Measurements from ENCODE around the gene DAPL1.

Gene DAPL1

GRCh38 chr2:158777077-158777476 is 18.0 kb upstream of the DAPL1 start:
- DNase-seq (ENCODE audit: low spot score), result no peak

DNA sequence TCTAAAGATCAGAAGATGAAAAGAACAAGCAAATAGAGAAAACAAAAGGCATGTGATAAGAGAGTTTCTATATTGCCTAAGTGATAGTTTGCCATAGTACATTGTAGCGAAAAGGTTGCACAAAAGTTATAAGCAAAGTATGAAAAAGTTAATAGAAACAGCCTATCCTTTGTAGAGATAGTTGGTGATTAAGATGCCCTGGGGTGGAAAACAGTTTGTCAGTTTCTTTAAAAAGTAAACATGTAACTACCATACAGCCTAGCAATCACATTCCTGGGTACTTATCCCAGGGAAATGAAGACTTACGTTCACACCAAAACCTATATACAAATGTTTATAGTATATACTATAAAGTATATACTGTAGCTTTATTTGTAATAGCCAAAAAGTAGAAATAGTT is 16.9 kb upstream of the DAPL1 start:
- no peak for DNase-seq (ENCODE audit: low spot score)

- DNase-seq (ENCODE audit: low spot score), result no peak
These were observed 15.5 kb upstream of the DAPL1 start for GRCh38 chr2:158779621-158780020.

- no peak for DNase-seq (ENCODE audit: low spot score)
These were observed 13.7 kb upstream of the DAPL1 start for GRCh38 chr2:158781353-158781961.

GRCh38 chr2:158782136-158782535 is 13.0 kb upstream of the DAPL1 start:
- no peak for DNase-seq (ENCODE audit: low spot score)

GRCh38 chr2:158782616-158783015 is 12.5 kb upstream of the DAPL1 start:
- no peak for DNase-seq (ENCODE audit: low spot score)

DNA sequence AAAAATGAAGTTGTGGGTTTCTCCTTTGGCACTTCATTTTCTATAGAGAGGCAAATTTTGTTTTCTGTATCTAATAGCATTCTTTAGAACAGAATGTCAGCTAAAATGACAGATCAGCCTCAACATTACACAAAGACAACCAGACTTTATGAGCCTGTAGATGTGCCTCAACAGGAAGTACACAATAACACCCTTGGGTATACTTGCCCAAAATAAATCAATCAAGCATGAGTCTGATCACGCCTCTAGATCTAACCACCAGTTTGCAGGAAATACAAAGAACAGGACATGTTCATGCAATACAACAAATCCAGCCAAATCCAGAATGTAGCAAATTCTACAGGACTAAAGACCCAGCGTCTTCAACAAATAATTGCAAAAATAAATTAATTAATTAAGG is 11.2 kb upstream of the DAPL1 start:
- no peak for DNase-seq (ENCODE audit: low spot score)

DNA sequence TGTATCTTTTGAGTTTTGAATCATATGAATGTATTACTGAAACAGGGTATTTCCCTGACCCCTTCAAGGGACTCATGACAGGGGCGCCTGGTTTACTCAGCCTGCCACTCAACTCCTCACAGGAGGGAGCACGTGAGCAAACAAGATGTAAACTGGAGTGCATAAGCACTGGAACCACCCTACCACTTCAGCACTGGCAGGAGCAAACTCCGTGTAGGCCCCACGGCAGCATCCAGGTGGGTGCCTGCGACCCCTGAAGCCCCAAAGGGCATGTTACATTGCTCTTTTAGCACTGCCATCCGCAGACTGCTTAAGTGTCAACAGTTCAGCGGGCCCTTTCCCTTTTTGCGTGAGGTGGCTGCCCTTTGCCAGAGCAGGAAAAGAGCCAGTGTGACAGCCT is 8.2 kb upstream of the DAPL1 start:
- DNase-seq (ENCODE audit: low spot score), result no peak

GRCh38 chr2:158788951-158789350 is 6.2 kb upstream of the DAPL1 start:
- no peak for DNase-seq (ENCODE audit: low spot score)

GRCh38 chr2:158796652-158797051 is 1.5 kb downstream of the DAPL1 start:
- no peak for DNase-seq (ENCODE audit: low spot score)

DNA sequence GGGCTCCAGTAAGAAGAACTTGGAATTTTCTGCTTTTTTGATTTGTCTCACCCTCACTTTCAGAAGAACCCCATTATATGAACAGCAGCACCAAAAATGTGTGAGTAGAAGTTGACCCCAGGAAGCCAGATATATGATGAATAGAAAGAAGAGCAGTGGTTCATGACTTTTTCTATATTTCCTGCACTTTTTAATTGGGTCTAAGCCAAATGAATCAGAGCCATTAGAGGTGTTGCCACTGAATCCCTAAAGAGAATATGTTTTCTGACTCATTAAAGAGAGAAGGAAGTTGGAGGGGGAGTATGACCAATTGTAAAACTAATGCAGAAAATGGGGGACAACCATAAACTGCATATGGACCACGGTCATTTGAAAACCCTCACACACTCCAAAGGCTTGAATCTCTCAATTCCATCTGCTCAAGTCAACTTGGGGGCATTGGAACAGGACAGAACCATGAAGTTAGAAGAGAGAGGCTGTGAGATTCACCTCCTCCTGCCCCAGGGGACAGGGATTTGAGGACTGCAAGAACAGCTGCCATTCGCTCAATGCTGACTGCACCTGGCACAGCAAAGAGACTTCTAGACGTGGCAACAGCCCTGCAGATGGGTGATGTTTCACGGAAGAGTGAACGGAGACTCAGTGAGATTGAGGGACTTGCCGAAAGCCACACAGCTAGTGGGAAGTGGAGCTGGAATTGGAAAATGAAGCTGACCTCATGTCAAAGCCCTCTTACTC is 3.0 kb downstream of the DAPL1 start:
- DNase-seq (ENCODE audit: low spot score), result no peak

DNA sequence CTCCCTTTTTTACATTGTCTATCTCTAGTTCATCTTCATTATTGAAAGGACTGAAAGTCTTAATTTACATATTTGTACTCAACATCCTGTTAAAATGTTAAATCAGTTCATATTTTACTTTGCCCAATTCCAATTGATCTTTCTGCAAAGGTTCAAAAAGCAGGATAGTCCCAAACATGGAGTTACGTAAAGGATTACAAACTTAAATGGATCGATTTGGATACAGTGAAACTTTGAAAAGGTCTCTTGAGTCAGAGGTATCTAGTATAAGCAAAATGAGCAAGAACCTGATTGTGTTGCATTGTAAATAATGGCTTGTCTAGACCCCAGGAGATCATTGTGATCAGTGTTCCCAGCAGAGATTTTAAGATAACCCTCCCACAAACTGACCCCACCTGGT is 4.1 kb downstream of the DAPL1 start:
- no peak for DNase-seq (ENCODE audit: low spot score)

GRCh38 chr2:158803506-158803905 is 8.4 kb downstream of the DAPL1 start:
- DNase-seq (ENCODE audit: low spot score), result no peak

GRCh38 chr2:158805255-158805654 is 10.1 kb downstream of the DAPL1 start:
- no peak for DNase-seq (ENCODE audit: low spot score)

GRCh38 chr2:158805936-158806335 is 10.8 kb downstream of the DAPL1 start:
- no peak for DNase-seq (ENCODE audit: low spot score)

- no peak for DNase-seq (ENCODE audit: low spot score)
These were observed 11.8 kb downstream of the DAPL1 start for GRCh38 chr2:158806941-158807340.

- no peak for DNase-seq (ENCODE audit: low spot score)
These were observed 13.3 kb downstream of the DAPL1 start for GRCh38 chr2:158808426-158808825.

- DNase-seq (ENCODE audit: low spot score), result no peak
These were observed 14.7 kb downstream of the DAPL1 start for GRCh38 chr2:158809816-158810215.

GRCh38 chr2:158810731-158811460 is 15.8 kb downstream of the DAPL1 start:
- DNase-seq (ENCODE audit: low spot score), result no peak

GRCh38 chr2:158815166-158815565 is 20.0 kb downstream of the DAPL1 start:
- no peak for DNase-seq (ENCODE audit: low spot score)

GRCh38 chr2:158815658-158816057 is 20.5 kb downstream of the DAPL1 start:
- no peak for DNase-seq (ENCODE audit: low spot score)

DNA sequence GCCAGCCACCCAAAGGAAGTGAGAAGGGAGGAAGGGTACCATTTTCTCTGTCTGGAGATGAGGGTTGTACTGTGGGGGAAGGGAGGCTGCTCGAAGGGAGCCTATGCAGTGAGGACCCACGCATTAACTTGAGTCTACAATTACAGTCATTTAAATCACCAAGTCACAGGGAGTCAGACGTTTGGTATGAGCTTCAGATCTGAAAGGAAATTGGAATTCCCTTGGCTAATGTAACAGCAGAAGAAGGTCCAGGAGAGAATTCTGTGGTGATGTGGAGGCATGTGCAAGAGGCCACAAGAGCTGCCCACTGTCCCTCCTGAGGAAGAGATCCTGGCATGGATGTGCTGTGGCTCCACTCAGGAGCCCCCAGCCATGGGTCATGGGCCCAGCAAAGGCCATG is 22.5 kb downstream of the DAPL1 start:
- DNase-seq (ENCODE audit: low spot score), result no peak

- no peak for DNase-seq (ENCODE audit: low spot score)
These were observed 23.4 kb downstream of the DAPL1 start for GRCh38 chr2:158818511-158818910.
